OCI-LY7 (cell line): ENCODE data around the gene ATG10. TPM values are rescaled to one million over a fixed set of nuclear protein-coding genes. Genes with fewer than 3 reads are reported as not detected.

Experiments
- BruUV-seq: library from RNA; stranded (reverse); fragments of 400-500 nt; replicated peaks from 2 replicates; lab custom pipeline; 2021; lab: Mats Ljungman, UMichigan
- CTCF ChIA-PET: fragments of 300-600 bp; sonication (Branson Sonifier 250); formaldehyde crosslinking; loops from one replicate; lab custom pipeline; 2022; ENCODE audit warnings: antibody characterized with exemption; ENCODE audit not compliant: unreplicated experiment; lab: Charles Lee
- POLR2A ChIA-PET: fragments of 300-600 bp; sonication (Branson Sonifier 250); formaldehyde crosslinking; loops from one replicate; lab custom pipeline; 2022; ENCODE audit warnings: antibody characterized with exemption; lab: Charles Lee
- DNase-seq: peaks from one replicate; pipeline ENCODE4 v3.0.0-alpha.2; 2015; ENCODE audit warnings: low spot score
- H2AFZ ChIP-seq: fragments of 200-600 bp; sonication (generic), shearing (Covaris generic); 2 replicates; pipeline ENCODE4 v1.6.1; 2014; ENCODE audit warnings: mild to moderate bottlenecking, antibody characterized with exemption, low read length, moderate library complexity
- H3K27ac ChIP-seq: fragments of 200-600 bp; sonication (generic); 2 replicates; pipeline ENCODE4 v1.5.1; 2014; ENCODE audit warnings: mixed run types, low read depth, mild to moderate bottlenecking, moderate library complexity, low read length, inconsistent platforms; ENCODE audit not compliant: poor library complexity, severe bottlenecking
- H3K36me3 ChIP-seq: fragments of 200-600 bp; sonication (generic); 2 replicates; pipeline ENCODE4 v1.6.1; 2014; ENCODE audit warnings: mild to moderate bottlenecking, antibody characterized with exemption, low read length, moderate library complexity, mixed read lengths; ENCODE audit not compliant: insufficient read depth
- H3K4me1 ChIP-seq: fragments of 200-600 bp; sonication (generic); 2 replicates; pipeline ENCODE4 v1.5.1; 2014; ENCODE audit warnings: mild to moderate bottlenecking, low read length; ENCODE audit not compliant: insufficient read depth, poor library complexity, severe bottlenecking
- H3K4me2 ChIP-seq: fragments of 200-600 bp; sonication (generic); 2 replicates; pipeline ENCODE4 v1.6.1; 2014; ENCODE audit warnings: mild to moderate bottlenecking, low read length
- H3K4me3 ChIP-seq: fragments of 200-600 bp; sonication (generic); 2 replicates; pipeline ENCODE4 v1.5.1; 2014; ENCODE audit warnings: mild to moderate bottlenecking, low read depth, low read length; ENCODE audit not compliant: poor library complexity, severe bottlenecking
- H3K79me2 ChIP-seq: fragments of 200-600 bp; sonication (generic); 2 replicates; pipeline ENCODE4 v1.6.1; 2016; ENCODE audit warnings: low read depth, mild to moderate bottlenecking, low read length, moderate library complexity, mixed read lengths; ENCODE audit not compliant: insufficient read depth
- H3K9me2 ChIP-seq: fragments of 200-600 bp; sonication (generic); 2 replicates; pipeline ENCODE4 v1.6.1; 2016; ENCODE audit warnings: mild to moderate bottlenecking, low read length, mixed read lengths; ENCODE audit not compliant: insufficient read depth
- H3K9me3 ChIP-seq: fragments of 200-600 bp; sonication (generic); 2 replicates; pipeline ENCODE4 v1.6.1; 2014; ENCODE audit warnings: mild to moderate bottlenecking, mixed run types, low read length, mixed read lengths
- H4K20me1 ChIP-seq: fragments of 200-600 bp; sonication (generic); 2 replicates; pipeline ENCODE4 v1.6.1; 2014; ENCODE audit warnings: mild to moderate bottlenecking, antibody characterized with exemption, low read length, moderate library complexity, mixed read lengths; ENCODE audit not compliant: insufficient read depth
- CTCF ChIP-seq: fragments of 200-600 bp; sonication (generic); conservative IDR thresholded peaks from 2 replicates; pipeline ENCODE4 v1.5.1; 2014; ENCODE audit warnings: mild to moderate bottlenecking, antibody characterized with exemption, low read length, moderate library complexity, mixed read lengths
- EZH2phosphoT487 ChIP-seq: fragments of 200-600 bp; sonication (generic); IDR thresholded peaks from 2 replicates; pipeline ENCODE4 v1.6.1; 2018; ENCODE audit warnings: low read depth, borderline replicate concordance, mild to moderate bottlenecking, mixed run types, antibody characterized with exemption, low read length, moderate library complexity, mixed read lengths
- intact Hi-C: fragments of 100-400 bp; cut with micrococcal nuclease; formaldehyde crosslinking; loops from one replicate; pipeline ENCODE4 v1.10.0; 2022; ENCODE audit not compliant: unreplicated experiment
- total RNA-seq, 2 experiments: library from RNA; depleted of rRNA in 1 of 2; stranded (reverse); fragments of >200 nt in 1 of 2; shearing (Covaris generic) in 1 of 2; gene quantifications; 2 replicates each; pipeline ENCODE4 v1.2.3, GENCODE V29; 2014 to 2022

Gene ATG10
- total RNA-seq, 2 experiments from 2014 or later = 5.4 to 14.8 TPM

- Histone ChIP-seq H3K9me2 (no peaks in the 10 kb centered on the region), H3K9me3 (no peaks in the 10 kb centered on the region), H3K27ac (no peak overlapping the region), H3K4me3 (no peak overlapping the region), H2AFZ (no peak overlapping the region), H3K4me2 (no peak overlapping the region), H3K4me1 (no peaks in the 10 kb centered on the region), H3K36me3 (no peaks in the 10 kb centered on the region), H4K20me1 (no peaks in the 10 kb centered on the region; the same call in 1 of the 2 replicates), H3K79me2 (no peaks in the 10 kb centered on the region)
- no peak for TF ChIP-seq CTCF
- no peak for TF ChIP-seq EZH2phosphoT487
- no peak for DNase-seq
- POLR2A ChIA-PET = no interaction called here
- CTCF ChIA-PET = no interaction called here
- intact Hi-C loops = no loop called here
- BruUV-seq = no TSS peak
Measured at GRCh38 chr5:82111191-82111590, 139.4 kb downstream of the ATG10 start.

GRCh38 chr5:82115858-82116257 is 144.0 kb downstream of the ATG10 start:
- no peaks in the 10 kb centered on the region for H3K79me2 ChIP-seq
- H3K36me3 ChIP-seq = no peaks in the 10 kb centered on the region
- no peak overlapping the region for H3K4me2 ChIP-seq
- no peak overlapping the region for H3K4me3 ChIP-seq
- ChIA-PET CTCF (no interaction called here), POLR2A (no interaction called here)
- H4K20me1 ChIP-seq = no peaks in the 10 kb centered on the region
- H3K9me3 ChIP-seq = no peaks in the 10 kb centered on the region
- H3K27ac ChIP-seq = no peak overlapping the region
- BruUV-seq = no TSS peak
- intact Hi-C loops = no loop called here
- TF ChIP-seq EZH2phosphoT487 (no peak), CTCF (no peak)
- no peaks in the 10 kb centered on the region for H3K9me2 ChIP-seq
- no peaks in the 10 kb centered on the region for H3K4me1 ChIP-seq
- DNase-seq = no peak
- no peak overlapping the region for H2AFZ ChIP-seq

- Histone ChIP-seq H4K20me1 (no peaks in the 10 kb centered on the region), H2AFZ (no peak overlapping the region), H3K9me3 (no peaks in the 10 kb centered on the region), H3K79me2 (no peaks in the 10 kb centered on the region), H3K4me3 (no peak overlapping the region), H3K4me2 (no peak overlapping the region), H3K36me3 (no peaks in the 10 kb centered on the region), H3K4me1 (no peaks in the 10 kb centered on the region), H3K27ac (no peak overlapping the region), H3K9me2 (no peaks in the 10 kb centered on the region)
- intact Hi-C loops = no loop called here
- ChIA-PET POLR2A (no interaction called here), CTCF (interaction anchor here (0.6 kb wide), 1 partner anchor 1233 kb away, joined by 3 read pairs; no protein-coding TSS in a partner anchor)
- DNase-seq = no peak
- no TSS peak for BruUV-seq
- TF ChIP-seq EZH2phosphoT487 (no peak), CTCF (no peak)
Measured at GRCh38 chr5:82119889-82120288, 148.1 kb downstream of the ATG10 start.
